Activated CD8-positive, alpha-beta memory T cell treated with anti-CD3 and anti-CD28 coated beads for 4 hours (primary cell): ENCODE measurements around the gene OTOGL.
"Not testable (repeated sequence)": the region's sequence is repeated elsewhere in the genome, so short reads cannot be mapped to it uniquely, and the experiment has no call there.

ENCODE experiments used
- DNase-seq, 2 donors: peaks; one replicate each; pipeline ENCODE4 v3.0.0-alpha.2; 2020; ENCODE audit warnings: low read depth in 2 of 2

Gene OTOGL

GRCh38 chr12:80222261-80222660 lies 122.9 kb downstream of the OTOGL start:
- DNase-seq = no peak

- DNase-seq = no peak
These were observed 127.2 kb downstream of the OTOGL start for GRCh38 chr12:80226576-80226975.

- DNase-seq = not testable (repeated sequence)
These were observed 128.6 kb downstream of the OTOGL start for GRCh38 chr12:80227904-80228303.

- DNase-seq = no peak
These were observed 130.7 kb downstream of the OTOGL start for GRCh38 chr12:80230068-80230467.

GRCh38 chr12:80232837-80233236 lies 133.5 kb downstream of the OTOGL start:
- no peak for DNase-seq

GRCh38 chr12:80233926-80234325 lies 134.6 kb downstream of the OTOGL start:
- DNase-seq = no peak

- DNase-seq = no peak
These were observed 135.3 kb downstream of the OTOGL start for GRCh38 chr12:80234667-80235066.

- no peak for DNase-seq
These were observed 136.6 kb downstream of the OTOGL start for GRCh38 chr12:80235944-80236343.

- no peak for DNase-seq
These were observed 140.5 kb downstream of the OTOGL start for GRCh38 chr12:80239867-80240266.

- no peak for DNase-seq
These were observed 142.4 kb downstream of the OTOGL start for GRCh38 chr12:80241576-80242273.

- no peak for DNase-seq
These were observed 143.0 kb downstream of the OTOGL start for GRCh38 chr12:80242321-80242720.

- not testable (repeated sequence) for DNase-seq
These were observed 150.2 kb downstream of the OTOGL start for GRCh38 chr12:80249581-80249980.

- DNase-seq = no peak
These were observed 158.6 kb downstream of the OTOGL start for GRCh38 chr12:80257920-80258319.

- no peak for DNase-seq
These were observed 160.9 kb downstream of the OTOGL start for GRCh38 chr12:80260269-80260668.

GRCh38 chr12:80261403-80261802 lies 162.1 kb downstream of the OTOGL start:
- DNase-seq = no peak

- DNase-seq = no peak
These were observed 163.0 kb downstream of the OTOGL start for GRCh38 chr12:80262346-80262745.

GRCh38 chr12:80262771-80263170 lies 163.4 kb downstream of the OTOGL start:
- DNase-seq = no peak

GRCh38 chr12:80264386-80264785 lies 165.0 kb downstream of the OTOGL start:
- no peak for DNase-seq

- no peak for DNase-seq
These were observed 165.6 kb downstream of the OTOGL start for GRCh38 chr12:80264891-80265290.

- DNase-seq = no peak
These were observed 169.8 kb downstream of the OTOGL start for GRCh38 chr12:80268924-80269749.

- no peak for DNase-seq
These were observed 170.6 kb downstream of the OTOGL start for GRCh38 chr12:80269803-80270552.

GRCh38 chr12:80271780-80272179 lies 172.4 kb downstream of the OTOGL start:
- no peak for DNase-seq
